CD4-positive, alpha-beta T cell treated with Interleukin-6 at 100 ng/mL for 8 hours (primary cell): ENCODE measurements around the gene ASB7.

Experiments used
- DNase-seq: peaks from one replicate; pipeline ENCODE4 v3.0.0-alpha.2; 2020; ENCODE audit warnings: mixed read lengths, low spot score

ASB7 gene

DNA sequence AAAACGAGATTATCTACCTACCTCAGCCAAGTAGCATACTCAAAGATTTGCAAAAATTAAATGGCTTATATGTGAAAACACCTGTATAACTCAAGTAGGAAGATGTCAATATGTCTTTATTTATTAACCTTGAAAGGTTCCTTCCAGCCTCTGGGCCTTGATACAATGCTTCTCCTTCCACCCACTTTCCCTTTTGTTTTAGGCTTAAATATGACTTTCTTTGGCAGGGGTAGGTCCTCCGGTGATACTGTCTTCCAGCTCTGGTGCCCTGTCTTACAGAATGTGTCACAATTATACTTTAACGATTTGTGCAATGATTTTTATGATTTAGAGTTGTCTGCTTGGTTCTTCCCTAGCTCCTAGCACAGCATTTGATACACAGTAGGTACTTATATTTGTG, 4.5 kb upstream of the ASB7 start:
- no peak for DNase-seq

GRCh38 chr15:100598655-100599054, 3.7 kb upstream of the ASB7 start:
- no peak for DNase-seq

- DNase-seq: peak; percentile 17
Measured at GRCh38 chr15:100601163-100601562, 1.2 kb upstream of the ASB7 start.

DNA sequence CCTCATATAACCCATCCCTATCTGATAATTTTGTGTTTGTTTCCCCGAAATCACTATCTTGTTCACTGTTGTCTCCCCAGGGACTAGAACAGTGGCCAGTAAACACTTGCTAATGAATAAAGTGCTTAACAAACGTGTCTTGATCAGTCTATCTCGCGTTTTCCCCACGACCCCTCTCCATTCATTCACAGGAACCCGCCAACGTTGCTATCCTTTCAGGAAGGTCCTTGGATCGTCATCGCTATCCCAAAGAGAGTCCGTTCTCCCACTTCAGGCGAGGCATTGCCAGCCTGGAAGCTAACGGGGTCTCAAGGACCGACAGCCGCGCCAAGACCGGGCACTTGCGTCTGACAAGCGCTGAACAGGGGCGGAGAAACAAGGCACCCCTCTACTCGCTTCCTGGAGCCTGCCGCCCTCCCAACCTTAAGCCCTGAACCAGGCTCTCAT, 749 bp upstream of the ASB7 start:
- DNase-seq: no peak

DNA sequence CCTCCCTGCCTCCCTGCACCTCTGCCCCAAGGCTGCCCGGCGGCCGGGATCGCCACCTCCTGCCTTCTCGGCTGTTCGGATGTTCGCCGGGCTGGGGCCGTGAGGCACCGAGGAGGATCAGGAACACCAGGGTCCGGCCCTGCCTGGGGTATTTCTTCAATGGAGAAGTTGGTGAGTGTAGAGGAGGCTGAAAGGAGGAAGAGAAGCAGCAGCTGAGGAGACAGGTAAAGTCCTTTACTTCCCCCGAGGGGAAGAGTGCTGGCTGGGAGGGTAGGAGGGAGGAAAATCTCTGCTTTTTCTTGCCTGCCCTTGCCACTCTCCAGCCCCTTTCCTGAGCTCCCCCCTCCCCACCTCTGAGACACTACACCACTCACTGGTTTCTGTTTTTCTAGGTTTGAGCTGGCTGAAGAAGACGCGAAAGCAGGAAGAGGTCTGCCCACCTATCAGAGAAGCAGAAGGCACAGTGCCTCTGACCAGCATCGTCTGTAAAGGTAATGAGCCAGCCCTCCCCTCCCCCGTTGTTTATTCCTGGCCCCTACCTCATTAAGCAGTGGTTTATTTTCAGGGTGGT, 519 bp downstream of the ASB7 start:
- DNase-seq: peak; percentile 33

DNA sequence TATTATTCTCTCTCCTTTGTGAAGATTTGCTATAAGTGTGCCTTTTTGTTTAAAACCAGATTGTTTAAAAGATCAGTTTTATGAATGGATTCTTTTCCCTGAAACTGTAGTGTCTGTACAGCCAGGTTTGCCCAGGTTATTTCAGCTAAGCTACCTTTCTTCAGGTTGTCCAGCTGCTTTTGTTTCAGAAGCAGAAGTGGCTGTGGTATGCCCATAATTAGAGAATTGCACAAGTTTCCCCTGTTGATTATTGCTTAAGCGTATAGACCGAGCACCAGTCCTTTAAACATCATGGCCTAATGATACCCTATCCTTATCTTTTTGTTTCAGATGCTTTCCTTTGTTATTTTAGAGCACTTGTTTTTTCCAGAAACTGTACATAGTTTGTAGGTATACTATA, 10.2 kb downstream of the ASB7 start:
- no peak for DNase-seq

DNA sequence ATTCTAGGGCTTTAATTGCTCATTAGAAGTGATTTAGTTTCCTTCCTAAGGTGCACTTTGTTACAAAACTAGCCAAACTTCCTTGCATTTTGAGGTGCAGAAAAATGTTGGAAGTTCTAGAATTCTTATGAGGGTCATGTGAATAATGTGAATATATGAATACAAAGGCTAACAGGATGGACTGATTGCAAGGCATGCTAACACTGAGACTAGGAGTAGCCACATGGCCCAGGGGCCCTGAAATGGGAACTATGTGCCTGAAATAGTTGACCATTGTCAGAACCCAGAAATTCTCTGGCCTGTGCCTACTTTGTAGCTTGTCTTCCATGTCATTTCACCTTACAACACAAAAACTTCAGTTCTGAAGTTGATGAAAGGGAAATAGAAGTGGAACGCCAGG, 10.8 kb downstream of the ASB7 start:
- no peak for DNase-seq

GRCh38 chr15:100614336-100614735, 11.9 kb downstream of the ASB7 start:
- no peak for DNase-seq

DNA sequence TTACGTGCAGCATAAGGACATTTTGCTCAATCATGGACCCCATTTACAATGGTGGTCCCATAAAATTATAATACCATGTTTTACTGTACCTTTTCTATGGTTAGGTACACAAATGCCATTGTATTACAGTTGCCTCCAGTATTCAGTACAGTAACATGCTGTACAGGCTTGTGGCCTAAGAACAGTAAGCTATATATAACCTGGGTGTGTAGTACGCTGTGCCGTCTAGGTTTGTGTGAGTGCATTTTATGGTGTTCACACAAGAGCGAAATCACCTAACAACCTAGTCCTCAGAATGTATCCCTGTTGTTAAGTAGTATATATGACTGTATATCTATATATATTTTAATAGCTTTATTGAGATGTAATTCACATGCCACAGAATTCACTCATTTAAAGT, 12.5 kb downstream of the ASB7 start:
- DNase-seq: no peak

DNA sequence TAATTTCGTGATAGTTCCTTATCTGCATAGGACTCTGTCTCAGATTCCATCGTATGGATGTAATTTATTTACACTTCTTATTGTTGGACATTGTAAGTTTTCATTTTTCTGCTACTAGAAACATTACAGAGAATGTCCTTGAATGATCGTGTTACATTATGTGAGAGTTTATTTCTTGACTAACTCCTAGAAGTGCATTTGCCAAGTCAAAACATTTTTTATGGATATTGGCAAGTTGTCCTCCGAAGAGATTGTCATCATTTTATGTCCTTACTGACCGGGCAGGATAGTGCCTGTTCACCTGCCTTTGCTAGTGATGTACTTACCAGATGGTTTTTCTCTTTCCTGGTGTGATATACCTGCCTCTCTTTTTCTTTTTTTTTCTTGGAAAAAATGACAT, 13.4 kb downstream of the ASB7 start:
- no peak for DNase-seq

DNA sequence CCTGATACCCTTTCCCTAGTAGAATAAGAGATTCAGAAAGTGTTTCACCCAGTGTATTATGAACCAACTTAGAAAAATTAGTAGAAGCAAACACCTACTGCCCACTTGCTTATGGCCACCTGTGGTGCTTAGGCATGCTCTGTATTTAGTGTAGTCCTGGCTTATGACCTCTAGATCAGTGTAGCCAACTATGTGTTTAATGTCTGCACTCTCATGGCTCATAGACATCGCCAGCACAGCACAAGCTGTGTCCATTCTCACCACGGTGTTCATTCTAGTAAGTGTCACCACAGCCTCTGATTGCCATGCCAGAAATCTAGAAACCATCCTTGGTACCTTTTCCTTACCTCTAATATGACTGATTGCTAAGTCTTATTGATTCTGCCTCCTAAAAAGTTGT, 14.3 kb downstream of the ASB7 start:
- DNase-seq: no peak

DNA sequence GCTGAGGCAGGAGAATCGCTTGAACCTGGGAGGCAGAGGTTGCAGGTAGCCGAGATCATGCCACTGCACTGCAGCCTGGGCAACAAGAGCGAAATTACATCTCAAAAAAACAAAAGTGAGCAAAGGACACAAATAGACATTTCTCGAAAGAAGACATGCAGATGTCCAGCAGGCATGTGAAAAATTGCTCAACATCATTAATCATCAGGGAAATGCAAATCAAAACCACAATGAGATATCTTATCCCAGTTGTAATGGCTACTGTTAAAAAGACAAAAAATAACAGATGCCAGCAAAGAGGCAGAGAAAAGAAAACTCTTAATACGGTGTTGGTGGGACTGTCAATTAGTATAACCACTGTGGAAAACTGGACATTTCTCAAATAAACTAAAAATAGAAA, 20.9 kb downstream of the ASB7 start:
- DNase-seq: no peak

DNA sequence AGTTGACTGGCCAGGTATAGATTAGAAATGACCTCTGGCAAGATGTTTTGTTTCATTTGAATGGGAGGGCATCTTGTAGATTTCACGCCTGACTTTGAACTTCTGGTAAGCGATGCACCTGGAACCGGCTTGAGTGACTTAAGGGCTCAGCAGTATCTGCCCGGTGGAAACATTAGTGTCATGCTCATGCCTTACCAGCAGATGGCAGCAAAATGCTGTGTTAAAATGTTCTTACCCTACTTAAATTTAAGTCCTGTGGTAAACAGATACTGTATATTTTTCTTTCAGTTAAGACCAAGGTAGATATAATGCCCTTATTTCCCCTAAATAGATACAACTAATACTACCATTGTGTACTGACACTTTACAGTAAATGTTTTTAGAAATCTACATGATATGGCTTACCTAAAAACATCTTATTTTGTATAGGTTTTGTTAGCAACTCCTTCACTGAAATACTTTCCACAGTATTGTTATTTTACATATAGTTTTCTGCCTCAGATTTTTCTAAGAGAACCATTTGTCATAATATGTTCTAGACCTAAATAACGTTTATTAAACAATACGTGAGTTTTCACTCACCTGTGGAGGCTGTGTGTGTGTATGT, 25.5 kb downstream of the ASB7 start:
- DNase-seq: peak; percentile 70

- no peak for DNase-seq
Measured at GRCh38 chr15:100628746-100629145, 26.4 kb downstream of the ASB7 start.

GRCh38 chr15:100631831-100632230, 29.4 kb downstream of the ASB7 start:
- no peak for DNase-seq

DNA sequence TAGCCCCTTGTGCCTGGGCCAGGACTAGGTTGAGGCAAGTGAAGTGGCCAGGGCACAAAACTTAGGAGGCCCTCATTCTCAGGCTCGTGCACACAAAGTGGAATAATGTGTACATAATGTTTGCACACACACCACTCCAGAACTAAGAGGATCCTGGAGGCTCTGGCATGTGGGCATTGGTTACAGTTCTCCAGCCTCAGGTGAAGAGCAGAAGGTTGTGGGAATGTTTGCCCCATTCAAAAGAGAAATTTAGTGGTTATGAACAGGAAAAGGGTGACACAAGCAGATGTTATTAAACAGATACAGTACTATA, 31.3 kb downstream of the ASB7 start:
- no peak for DNase-seq

DNA sequence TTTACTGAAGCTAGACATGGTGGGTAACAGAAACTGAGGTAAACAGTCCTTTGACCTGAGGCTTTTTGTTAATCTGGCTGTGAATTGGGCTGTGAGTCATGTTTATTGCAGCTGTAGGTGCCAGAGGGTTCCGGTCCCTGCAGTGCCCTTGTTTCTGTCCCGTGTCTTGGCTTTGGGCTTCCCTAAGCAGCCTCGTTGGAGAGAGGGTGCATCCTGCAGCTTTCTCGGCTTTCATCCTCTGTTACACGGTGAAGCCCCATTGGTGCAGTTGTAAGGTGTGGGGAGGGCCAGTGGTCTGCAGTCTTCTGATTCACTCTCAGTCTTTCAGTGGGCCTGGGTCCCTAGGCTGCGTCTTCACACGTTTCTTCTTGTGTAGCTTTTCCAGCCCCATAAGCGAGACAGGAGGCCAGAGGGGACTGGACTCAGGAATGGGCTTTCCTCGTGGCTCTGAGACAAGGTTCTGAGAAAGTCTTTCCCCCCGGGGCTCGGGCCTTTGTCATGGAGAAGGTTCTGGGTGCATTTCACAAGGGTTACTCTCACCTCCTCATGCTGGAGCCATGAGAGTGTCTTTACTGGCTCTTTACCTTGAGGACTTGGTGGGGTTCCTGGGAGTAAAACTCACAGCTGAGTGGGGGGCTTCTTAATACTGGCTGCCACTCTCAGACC, 33.1 kb downstream of the ASB7 start:
- DNase-seq: no peak

- no peak for DNase-seq
Measured at GRCh38 chr15:100638177-100638730, 35.9 kb downstream of the ASB7 start.

DNA sequence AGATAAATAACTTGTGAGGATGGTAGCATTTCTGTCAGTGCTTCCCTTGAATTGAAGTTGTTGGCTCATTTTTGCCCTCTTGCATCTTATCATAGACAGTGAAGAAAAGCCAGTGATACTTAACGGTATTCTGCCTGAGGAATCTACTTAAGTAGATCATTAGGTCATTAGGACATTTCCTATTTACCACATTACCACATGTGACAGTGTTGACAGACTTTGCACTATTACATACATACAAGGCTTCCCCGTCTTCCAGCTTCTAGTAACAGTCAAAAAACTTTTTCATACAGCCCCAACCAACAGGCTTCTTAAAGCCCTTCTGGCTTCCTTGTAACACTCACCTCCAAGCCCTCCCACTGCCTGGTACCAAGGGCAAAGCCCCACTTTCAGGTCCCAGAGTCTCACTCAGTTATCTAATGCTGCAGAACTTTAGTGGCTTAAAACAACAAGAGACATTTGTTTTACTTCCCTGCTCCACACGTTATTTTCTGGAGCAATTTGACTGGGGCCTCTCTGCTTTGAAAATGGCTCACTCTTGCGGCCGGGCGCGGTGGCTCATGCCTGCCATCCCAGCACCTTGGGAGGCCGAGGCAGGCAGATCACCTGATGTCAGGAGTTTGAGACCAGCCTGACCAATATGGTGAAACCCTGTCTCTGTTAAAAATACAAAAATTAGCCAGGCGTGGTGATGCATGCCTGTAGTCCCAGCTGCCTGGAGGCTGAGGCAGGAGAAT, 40.0 kb downstream of the ASB7 start:
- DNase-seq: no peak

DNA sequence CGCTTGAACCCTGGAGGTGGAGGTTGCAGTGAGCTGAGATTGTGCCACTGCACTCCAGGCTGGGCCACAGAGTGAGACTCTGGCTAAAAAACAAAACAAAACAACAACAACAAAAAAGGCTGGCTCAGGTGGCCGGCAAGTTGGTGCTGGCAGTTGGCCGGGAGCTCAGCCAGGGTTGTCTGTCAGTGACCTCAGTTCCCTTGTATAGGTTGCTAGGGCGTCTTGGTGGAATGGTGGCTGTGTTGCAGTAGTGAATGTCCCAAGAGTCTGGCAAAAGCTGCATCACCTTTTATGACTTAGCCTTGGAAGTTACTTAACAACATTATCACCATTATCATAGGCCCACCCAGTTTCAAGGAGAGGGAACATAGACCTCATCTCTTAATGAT, 40.6 kb downstream of the ASB7 start:
- DNase-seq: no peak

DNA sequence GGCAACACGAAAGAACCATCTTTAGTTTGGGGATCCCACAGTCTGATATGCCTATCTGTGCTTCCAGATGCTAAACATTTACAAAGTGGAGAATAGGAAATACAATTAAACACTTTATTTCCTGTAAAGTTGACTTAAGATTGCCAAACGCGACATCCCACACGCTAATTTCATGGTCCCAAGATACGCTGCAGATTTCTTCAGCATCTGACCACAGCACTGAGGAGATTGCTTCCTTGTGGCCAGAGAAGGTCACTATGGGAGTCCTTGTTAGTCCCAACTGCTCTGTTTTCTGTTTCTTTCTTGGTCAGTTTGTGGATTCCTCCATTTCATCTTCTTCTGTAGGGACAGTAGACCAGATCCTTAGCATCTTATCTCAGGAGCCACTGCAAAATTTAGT, 43.3 kb downstream of the ASB7 start:
- no peak for DNase-seq

- DNase-seq: no peak
Measured at GRCh38 chr15:100648951-100649350, 46.6 kb downstream of the ASB7 start.

DNA sequence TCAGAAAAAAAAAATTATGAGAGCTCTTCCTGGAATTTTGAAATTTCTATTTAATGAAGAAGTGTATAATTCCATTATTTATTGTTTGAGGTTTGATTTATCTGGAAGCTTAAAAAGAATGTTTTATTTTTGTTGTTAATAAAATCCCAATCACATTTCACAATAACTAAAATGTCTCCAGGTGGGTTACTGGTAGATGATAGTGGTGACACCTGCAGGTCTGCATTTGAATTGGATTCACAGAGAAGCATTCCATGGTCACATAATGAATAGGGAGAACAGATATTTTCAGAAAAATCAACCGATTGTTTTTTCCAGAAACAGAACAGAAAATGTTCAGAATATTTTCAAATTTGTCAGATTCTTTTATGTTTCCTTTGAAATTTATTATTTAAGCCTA, 48.3 kb downstream of the ASB7 start:
- no peak for DNase-seq
